Activated T-helper 1 cell treated with anti-CD3 and anti-CD28 coated beads, Interleukin-12 subunit alpha, Interleukin-12 subunit beta, Interleukin-2, Interleukin-4 antibody, amounts not matched to agents 30 ng/mL and 10 ng/mL and 1 ng/mL, durations not matched to agents 14 hours and 24 hours and 36 hours (primary cell): ENCODE results near the gene IL31RA. TPM values are rescaled to one million over a fixed set of nuclear protein-coding genes. Genes with fewer than 3 reads are reported as not detected.
"Not testable (repeated sequence)": the region's sequence is repeated elsewhere in the genome, so short reads cannot be mapped to it uniquely, and the experiment has no call there.

Experiments used
- DNase-seq: peaks from one replicate; pipeline ENCODE4 v3.0.0; 2021; ENCODE audit warnings: low spot score
- H3K27ac Mint-ChIP-seq: one replicate; pipeline ENCODE4 v1.8.0; 2021; ENCODE audit warnings: mild to moderate bottlenecking, mixed read lengths
- H3K27me3 Mint-ChIP-seq: one replicate; pipeline ENCODE4 v1.8.0; 2022; ENCODE audit warnings: mild to moderate bottlenecking, moderate library complexity, mixed read lengths; ENCODE audit not compliant: insufficient read depth
- H3K36me3 Mint-ChIP-seq: one replicate; pipeline ENCODE4 v1.8.0; 2021; ENCODE audit warnings: low read depth, mixed read lengths
- H3K4me1 Mint-ChIP-seq: one replicate; pipeline ENCODE4 v1.8.0; 2021; ENCODE audit warnings: low read depth, mixed read lengths
- H3K4me3 Mint-ChIP-seq: one replicate; pipeline ENCODE4 v1.8.0; 2021; ENCODE audit warnings: mild to moderate bottlenecking, moderate library complexity, mixed read lengths
- H3K9me3 Mint-ChIP-seq: one replicate; pipeline ENCODE4 v1.8.0; 2021; ENCODE audit warnings: mixed read lengths
- intact Hi-C: fragments of 100-400 bp; cut with micrococcal nuclease; formaldehyde crosslinking; loops from one replicate; pipeline ENCODE4 v1.15.1; 2024
- total RNA-seq: library from RNA; stranded (reverse); gene quantifications from 2 replicates; pipeline ENCODE4 v1.2.3, GENCODE V29; 2022

Gene IL31RA
- total RNA-seq, 1 donor from 2014 or later: 0.80 TPM

GRCh38 chr5:55937598-55937997 is 86.4 kb downstream of the IL31RA start:
- H3K9me3 Mint-ChIP-seq, H3K27me3 Mint-ChIP-seq, H3K4me3 Mint-ChIP-seq, DNase-seq, H3K4me1 Mint-ChIP-seq, H3K27ac Mint-ChIP-seq: not testable (repeated sequence)
- H3K36me3 Mint-ChIP-seq: peaks cover 24% of the 10 kb centered on the region
- intact Hi-C loops: loop anchor here (2.0 kb wide), 1 partner anchor 321 kb away; no protein-coding TSS in a partner anchor

- H3K9me3 Mint-ChIP-seq, H3K4me3 Mint-ChIP-seq, H3K4me1 Mint-ChIP-seq, intact Hi-C loops, H3K27me3 Mint-ChIP-seq, DNase-seq, H3K27ac Mint-ChIP-seq: not testable (repeated sequence)
- H3K36me3 Mint-ChIP-seq: peaks cover 43% of the 10 kb centered on the region
Observed at GRCh38 chr5:55941154-55941553, 90.0 kb downstream of the IL31RA start.

GRCh38 chr5:55959208-55959607 is 108.1 kb downstream of the IL31RA start:
- Mint-ChIP-seq H3K36me3 (peaks cover 53% of the 10 kb centered on the region), H3K27ac (peak overlapping the region; percentile 75), H3K27me3 (no peaks in the 10 kb centered on the region), H3K4me1 (peaks cover 25% of the 10 kb centered on the region), H3K9me3 (no peaks in the 10 kb centered on the region), H3K4me3 (no peak overlapping the region)
- intact Hi-C loops: loop anchor here (2.0 kb wide), 1 partner anchor 14 kb away; no protein-coding TSS in a partner anchor
- DNase-seq: no peak

- H3K4me1 Mint-ChIP-seq: peaks cover 31% of the 10 kb centered on the region
- H3K27me3 Mint-ChIP-seq: no peaks in the 10 kb centered on the region
- no peak for DNase-seq
- no peak overlapping the region for H3K4me3 Mint-ChIP-seq
- intact Hi-C loops: no loop called here
- peaks cover 53% of the 10 kb centered on the region for H3K36me3 Mint-ChIP-seq
- H3K27ac Mint-ChIP-seq: no peak overlapping the region
- no peaks in the 10 kb centered on the region for H3K9me3 Mint-ChIP-seq
Observed at GRCh38 chr5:55960779-55961178, 109.6 kb downstream of the IL31RA start.

GRCh38 chr5:55965525-55965924 is 114.4 kb downstream of the IL31RA start:
- H3K36me3 Mint-ChIP-seq: peaks cover 53% of the 10 kb centered on the region

GRCh38 chr5:55966284-55966683 is 115.1 kb downstream of the IL31RA start:
- peaks cover 51% of the 10 kb centered on the region for H3K36me3 Mint-ChIP-seq
- intact Hi-C loops: loop anchor here (1.0 kb wide), 1 partner anchor 46 kb away; no protein-coding TSS in a partner anchor
- peak overlapping the region; percentile 67 for H3K27ac Mint-ChIP-seq
- no peaks in the 10 kb centered on the region for H3K27me3 Mint-ChIP-seq
- no peak for DNase-seq
- no peaks in the 10 kb centered on the region for H3K9me3 Mint-ChIP-seq
- H3K4me1 Mint-ChIP-seq: peaks cover 49% of the 10 kb centered on the region
- H3K4me3 Mint-ChIP-seq: no peak overlapping the region

More at GRCh38 chr5:55965525-55965924, 114.4 kb downstream of the IL31RA start:
- Mint-ChIP-seq H3K27me3 (no peaks in the 10 kb centered on the region), H3K9me3 (no peaks in the 10 kb centered on the region), H3K4me1 (peaks cover 43% of the 10 kb centered on the region), H3K27ac (no peak overlapping the region), H3K4me3 (no peak overlapping the region)
- DNase-seq: no peak
- intact Hi-C loops: no loop called here

- Mint-ChIP-seq H3K27ac (peak overlapping the region; percentile 67), H3K9me3 (no peaks in the 10 kb centered on the region), H3K36me3 (peaks cover 46% of the 10 kb centered on the region), H3K4me3 (peak overlapping the region; percentile 32), H3K27me3 (no peaks in the 10 kb centered on the region), H3K4me1 (peaks cover 48% of the 10 kb centered on the region)
- intact Hi-C loops: no loop called here
- no peak for DNase-seq
Observed at GRCh38 chr5:55969956-55970355, 118.8 kb downstream of the IL31RA start.

Other genes starting within 250 kb of the IL31RA start
- gene SLC38A9, start 139.0 kb upstream of the IL31RA start, total RNA-seq: 22.9 and 25.7 TPM in 2 replicates
- gene DDX4, start 113.3 kb upstream of the IL31RA start, total RNA-seq: 0.12 TPM in 1 of 2 replicates, not detected in the other
- 85.8 and 86.1 TPM in 2 replicates for gene IL6ST, start 143.6 kb downstream of the IL31RA start, total RNA-seq